HG03045 (cell line): ENCODE data around the gene ZNF770.

Source experiments
- ATAC-seq: cut with Tn5 transposase; IDR thresholded peaks from one replicate; pipeline ENCODE4 v1.9.1; 2021; ENCODE audit warnings: mild to moderate bottlenecking, moderate library complexity; ENCODE audit not compliant: unreplicated experiment

The ZNF770 gene

GRCh38 chr15:34988027-34988902, at the start of gene ZNF770:
Gene ZNF770, minus strand, starts transcription at chr15:34988287. Its CDS starts 4,853 bp downstream, at chr15:34983434.
- peak; percentile 77 for ATAC-seq

- ATAC-seq = no peak
These were observed 40.3 kb upstream of the ZNF770 start for GRCh38 chr15:35028235-35028984.

DNA sequence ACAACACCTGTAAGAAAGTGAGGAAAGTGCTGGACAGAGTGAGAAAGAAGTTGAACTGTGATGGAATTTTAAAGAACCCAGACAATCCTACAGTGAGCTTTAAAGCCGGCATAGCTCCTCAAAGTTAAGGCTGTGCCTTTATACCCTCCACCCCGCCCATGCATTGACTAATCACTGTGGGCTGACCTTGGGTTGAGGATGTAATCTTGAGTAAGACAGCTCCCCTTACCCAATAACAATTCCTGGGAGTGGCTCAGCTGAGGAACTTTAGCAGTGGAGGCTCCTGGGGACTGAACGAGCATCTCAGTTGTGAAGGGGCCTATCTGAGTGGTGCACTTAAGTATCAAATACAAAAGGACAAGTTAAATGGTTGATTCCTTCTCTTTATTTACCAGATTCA, 35.7 kb upstream of the ZNF770 start:
- ATAC-seq = no peak

DNA sequence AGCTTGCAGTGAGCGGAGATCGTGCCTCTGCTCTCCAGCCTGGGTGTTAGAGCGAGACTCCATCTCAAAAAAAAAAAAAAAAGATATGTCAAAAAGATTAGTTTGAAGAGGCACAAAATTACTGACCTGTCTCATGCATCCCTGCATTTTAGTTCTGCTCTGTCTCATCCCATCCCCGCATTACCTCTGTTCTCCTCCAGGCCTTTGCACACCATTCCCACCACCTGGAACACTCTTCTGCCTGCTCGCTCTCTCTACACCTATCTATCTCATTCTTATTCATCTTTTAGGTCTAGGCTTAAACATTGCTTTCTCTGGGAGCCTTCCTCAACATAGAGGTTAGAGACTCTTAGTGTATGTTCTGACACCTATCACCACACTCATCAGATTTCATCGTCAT, 32.9 kb upstream of the ZNF770 start:
- no peak for ATAC-seq

- no peak for ATAC-seq
These were observed 31.6 kb upstream of the ZNF770 start for GRCh38 chr15:35019404-35020327.

DNA sequence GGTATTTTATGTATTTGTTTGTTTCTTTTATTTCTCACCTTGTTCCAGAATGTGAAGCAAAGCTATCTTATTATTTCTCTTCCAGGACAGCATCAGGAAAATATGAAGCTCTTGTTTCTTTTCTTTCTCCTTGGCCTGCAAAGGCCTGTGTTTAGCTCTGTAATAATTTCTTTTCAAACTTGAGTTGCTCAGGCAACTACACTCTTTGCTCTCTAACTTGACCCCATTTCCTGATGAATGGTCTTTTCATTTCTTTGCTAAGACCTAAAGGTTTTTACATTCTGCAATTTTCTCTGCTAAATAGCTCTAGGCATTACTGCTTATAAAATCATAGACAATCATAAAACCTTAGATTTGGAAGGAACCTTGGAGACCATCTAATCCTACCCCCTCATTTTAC, 26.2 kb upstream of the ZNF770 start:
- ATAC-seq = no peak

- ATAC-seq = no peak
These were observed 25.3 kb upstream of the ZNF770 start for GRCh38 chr15:35013370-35013769.

DNA sequence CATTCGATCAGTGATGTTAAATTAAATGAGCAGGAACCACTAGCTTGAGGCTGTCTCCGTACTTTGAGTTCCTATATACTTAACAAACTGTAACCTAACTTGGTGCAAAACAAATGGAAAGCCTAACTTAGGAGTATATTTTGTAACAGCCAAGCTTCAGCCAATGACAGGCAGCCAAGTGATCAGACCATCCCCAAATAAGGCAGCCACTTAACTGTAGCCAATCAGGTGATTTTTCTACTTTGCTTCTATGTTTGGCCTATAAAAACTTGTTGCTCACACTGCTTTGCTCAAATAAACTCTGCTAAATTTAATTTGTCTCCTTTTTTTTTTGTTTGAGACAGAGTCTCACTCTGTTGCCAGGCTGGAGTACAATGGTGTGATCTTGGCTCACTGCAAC, 19.3 kb upstream of the ZNF770 start:
- ATAC-seq = no peak

DNA sequence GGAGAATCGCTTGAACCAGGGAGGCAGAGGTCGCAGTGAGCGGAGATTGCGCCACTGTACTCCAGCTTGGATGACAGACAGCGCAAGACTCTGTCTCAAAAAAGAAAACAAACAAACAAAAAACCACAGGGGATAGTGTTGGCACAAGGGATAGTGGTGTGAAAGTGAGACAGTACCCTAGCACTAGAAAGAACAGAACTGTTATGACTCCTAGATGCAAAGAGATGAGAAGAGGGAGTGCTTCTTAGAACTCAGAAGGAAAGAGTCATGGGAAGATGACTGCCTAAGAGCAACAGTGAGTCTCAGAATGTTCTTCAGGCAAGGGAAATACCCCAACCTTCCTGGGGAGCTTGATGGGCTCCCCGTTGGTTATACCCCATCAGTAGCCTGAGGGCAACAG, 17.8 kb upstream of the ZNF770 start:
- no peak for ATAC-seq

DNA sequence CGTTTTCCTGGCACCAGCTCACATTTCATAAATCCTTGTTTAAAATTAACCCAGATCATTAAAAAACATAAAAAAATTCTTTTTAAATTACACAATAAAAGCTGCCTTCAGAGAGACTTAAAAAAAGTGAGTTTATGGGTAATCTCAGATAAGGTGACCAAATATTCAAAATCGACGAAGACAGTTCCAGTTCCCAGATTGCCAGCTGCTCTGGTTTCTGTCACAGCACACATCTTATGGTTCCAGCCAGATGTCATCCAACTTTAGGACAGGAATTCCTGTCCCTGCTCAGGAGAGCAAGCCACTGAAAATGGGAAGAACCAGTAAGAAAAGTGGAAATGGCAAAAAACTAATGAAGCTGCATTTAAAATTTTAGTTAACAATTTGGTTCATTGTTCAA, 15.8 kb upstream of the ZNF770 start:
- no peak for ATAC-seq

DNA sequence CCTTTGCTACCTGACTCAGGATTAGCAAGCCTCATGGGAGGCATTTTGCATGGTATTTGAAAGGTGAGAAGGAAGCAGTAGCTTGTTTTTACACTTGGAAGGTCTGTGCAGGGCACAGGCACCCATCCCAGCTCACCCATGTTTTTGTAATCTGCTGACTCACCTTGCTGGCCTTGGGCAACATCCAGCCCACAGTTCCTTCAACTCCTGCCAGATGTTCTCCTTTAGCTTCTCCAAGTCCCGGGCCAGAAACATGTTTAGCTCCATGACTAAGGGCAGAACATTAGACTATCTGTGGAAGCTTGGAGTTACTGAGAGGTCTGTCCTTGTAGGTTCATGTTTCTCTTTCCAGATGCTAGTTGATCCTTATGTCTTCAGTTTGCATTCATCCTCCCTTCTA, 12.4 kb upstream of the ZNF770 start:
- no peak for ATAC-seq

GRCh38 chr15:34999906-35000305, 11.8 kb upstream of the ZNF770 start:
- no peak for ATAC-seq

DNA sequence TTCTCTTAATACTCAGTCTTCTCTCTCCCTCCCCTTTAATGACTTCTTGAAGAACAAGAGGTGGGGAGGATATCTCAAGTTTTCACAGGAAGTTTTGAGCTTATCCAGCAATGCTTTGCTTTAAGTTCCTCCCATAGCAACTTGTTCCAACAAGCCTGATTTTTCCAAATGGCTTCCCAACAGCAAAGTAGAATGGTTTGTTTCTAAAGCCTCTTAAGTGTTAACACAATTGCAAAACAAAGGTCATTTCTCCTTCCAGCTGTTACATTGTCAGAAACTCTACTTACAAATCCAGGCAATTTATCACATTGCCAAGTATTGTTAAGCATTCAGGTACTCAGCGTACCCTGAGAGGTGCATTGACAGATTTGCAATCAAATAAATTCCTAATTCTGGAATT, 6.8 kb upstream of the ZNF770 start:
- ATAC-seq = no peak

- peak; percentile 94 for ATAC-seq
These were observed 5.8 kb upstream of the ZNF770 start for GRCh38 chr15:34993877-34994276.

GRCh38 chr15:34993412-34993811, 5.3 kb upstream of the ZNF770 start:
- ATAC-seq = no peak

GRCh38 chr15:34987609-34988026, 469 bp downstream of the ZNF770 start:
- ATAC-seq = peak; percentile 3

DNA sequence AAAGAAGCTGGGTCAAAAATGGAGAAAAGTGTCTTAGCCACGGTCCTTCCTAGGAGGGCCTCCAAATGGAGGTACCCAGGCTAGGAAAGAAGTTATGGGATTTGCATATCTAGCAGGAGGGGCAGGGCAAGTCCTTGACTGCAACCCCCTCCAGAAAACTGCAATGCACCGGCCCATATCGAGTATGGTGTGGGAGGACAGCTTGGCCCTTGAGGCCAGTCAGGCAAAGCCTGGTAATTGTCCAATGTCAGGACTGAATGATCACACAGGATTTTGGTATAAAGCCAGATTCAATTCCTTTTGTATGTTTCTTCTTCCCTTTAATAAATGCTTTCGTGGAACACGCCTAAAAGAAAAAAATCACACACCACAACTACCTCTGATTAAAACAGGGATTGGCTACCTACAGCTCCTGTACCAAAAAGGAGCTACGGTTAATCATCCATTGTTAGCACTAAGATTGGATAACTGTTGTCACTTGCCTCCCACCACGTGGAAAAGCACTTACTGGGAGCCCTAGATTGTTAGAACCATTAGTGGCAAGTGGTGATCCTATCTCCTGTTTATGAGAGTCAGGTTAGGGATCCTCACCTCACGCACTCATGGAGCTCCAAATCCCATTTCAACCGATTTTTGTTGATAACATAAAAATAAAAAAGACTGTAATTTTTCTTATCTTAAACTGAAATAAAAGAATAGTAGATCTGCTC, 1.2 kb downstream of the ZNF770 start:
- ATAC-seq = no peak

GRCh38 chr15:34986326-34986725, 1.8 kb downstream of the ZNF770 start:
- ATAC-seq = no peak

DNA sequence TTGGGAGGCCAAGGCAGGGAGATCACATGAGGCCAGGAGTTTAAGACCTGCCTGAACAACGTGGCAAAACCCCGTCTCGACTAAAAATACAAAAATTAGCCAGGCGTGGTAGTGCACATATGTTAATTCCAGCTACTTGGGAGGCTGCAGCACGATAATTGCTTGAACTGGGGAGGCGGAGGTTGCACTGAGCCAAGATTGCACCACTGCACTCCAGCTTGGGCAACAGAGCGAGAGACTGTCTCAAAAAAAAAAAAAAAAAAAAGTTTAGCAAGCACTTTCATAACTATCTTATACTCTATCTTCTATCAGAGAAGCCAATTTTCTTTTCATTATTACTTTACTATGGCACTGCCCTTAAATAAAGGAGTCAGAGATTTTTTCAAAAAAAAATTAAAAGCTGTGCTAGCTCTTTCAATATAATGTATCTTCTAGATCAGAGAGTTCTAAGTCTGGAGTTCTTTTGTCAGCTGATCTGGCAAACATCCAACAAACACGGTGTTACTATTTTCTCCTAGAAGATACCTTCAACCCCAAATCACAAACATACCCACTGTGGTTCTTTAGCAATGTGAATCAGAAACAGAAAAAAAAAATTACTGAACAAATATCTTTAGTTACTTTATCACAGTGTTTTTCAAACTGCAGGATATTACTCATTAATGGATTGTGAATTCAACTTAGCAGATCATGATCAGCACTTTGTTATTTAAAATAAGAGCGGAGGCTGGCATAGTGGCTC, 3.0 kb downstream of the ZNF770 start:
- no peak for ATAC-seq

DNA sequence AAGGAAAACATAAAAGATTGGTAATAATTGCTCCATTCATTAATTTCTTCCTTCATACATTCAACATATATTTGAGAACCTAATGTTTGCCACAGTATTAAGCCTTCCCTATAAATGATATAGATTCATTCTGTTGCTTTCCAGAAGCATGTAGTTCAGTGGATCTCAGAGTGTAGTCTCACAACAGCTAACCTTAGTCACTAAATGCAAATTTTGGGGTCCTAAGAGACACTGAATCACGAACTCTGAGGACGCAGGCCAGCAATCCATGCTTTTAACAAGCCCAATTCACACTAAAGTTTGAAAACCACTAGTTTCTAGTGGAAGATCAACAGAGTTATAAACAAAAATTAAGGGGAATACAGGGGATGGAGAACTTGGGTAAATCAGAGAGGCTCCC, 11.3 kb downstream of the ZNF770 start:
- ATAC-seq = no peak
